Psoas muscle (tissue), 8 donors: ENCODE results near the gene HSD17B11. TPM values are rescaled to one million over a fixed set of nuclear protein-coding genes. Genes with fewer than 3 reads are reported as not detected.
"Not testable (repeated sequence)": the region's sequence is repeated elsewhere in the genome, so short reads cannot be mapped to it uniquely, and the experiment has no call there.

Experiments
- ATAC-seq, 4 donors: fragments of 200-7000 bp; cut with Tn5 transposase; one replicate each; pipeline ENCODE4 v1.9.1; 2020; ENCODE audit warnings: moderate library complexity in 3 of 4, mild to moderate bottlenecking in 2 of 4
- DNase-seq, 2 donors: peaks; one replicate each; pipeline ENCODE4 v3.0.0-alpha.2; 2020
- H3K27ac ChIP-seq: fragments of 200-600 bp; one replicate; pipeline ENCODE4 v1.8.0; 2022
- H3K27me3 ChIP-seq, 3 donors: fragments of 200-600 bp in 1 of 3; one replicate each; pipeline versions ENCODE4 v1.6.1 to v1.8.0; 2013 to 2022; ENCODE audit warnings: low read length in 2 of 3, mild to moderate bottlenecking in 2 of 3, moderate library complexity in 1 of 3; ENCODE audit not compliant: insufficient read depth in 3 of 3
- H3K36me3 ChIP-seq, 2 donors: fragments of 200-600 bp in 1 of 2; one replicate each; pipeline versions ENCODE4 v1.6.1 to v1.8.0; 2013 to 2022; ENCODE audit warnings: low read depth in 1 of 2, mild to moderate bottlenecking in 1 of 2, moderate library complexity in 1 of 2; ENCODE audit not compliant: insufficient read depth in 1 of 2
- H3K4me1 ChIP-seq: fragments of 200-600 bp; one replicate; pipeline ENCODE4 v1.8.0; 2022
- H3K4me3 ChIP-seq: fragments of 200-600 bp; one replicate; pipeline ENCODE4 v1.8.0; 2022; ENCODE audit warnings: mild to moderate bottlenecking
- H3K9me3 ChIP-seq: fragments of 200-600 bp; one replicate; pipeline ENCODE4 v1.8.0; 2022
- CTCF ChIP-seq: fragments of 200-600 bp; IDR thresholded peaks from one replicate; pipeline ENCODE4 v1.8.0; 2022; ENCODE audit warnings: antibody characterized with exemption
- WGBS, 3 donors: extraction: QIAGEN DNeasy Blood & Tissue Kit; methylation state at CpG; one replicate each; pipeline versions ENCODE4 v1.1.6 to v1.1.7; 2013; 5-methylcytosine and 5-hydroxymethylcytosine counted together
- intact Hi-C, 2 donors: fragments of 100-400 bp; cut with DNase I; formaldehyde crosslinking; loops; one replicate each; pipeline versions ENCODE4 v1.11.0 to v1.14.2; 2022
- polyA plus RNA-seq, 3 donors: library from polyadenylated mRNA; stranded (reverse); fragments of 200-250 nt; gene quantifications; one replicate each; pipeline ENCODE4 v1.2.3, GENCODE V29; 2013
- total RNA-seq, 4 donors: library from RNA; stranded (reverse); fragmentation: NEBNext Ultra II Directional in 2 of 4; extraction: Animal tissue kit (Norgen Biotek cat#: 25700) in 2 of 4; gene quantifications; one replicate each; pipeline versions ENCODE4 v1.2.1 to v1.2.4, GENCODE V29; 2021 to 2023
- donor health status: healthy with polysubstance abuse.
- donor health status: DM: no; HTN: no; CAD: no; lungs with moderate emphysema.
- donor health status: Bipolar disorder and iron deficiency.
- donor health status: healthy.
- donor health status: DM: yes; HTN: yes; CAD: no.
- donor health status: DM: no; HTN: no; CAD: no.
- donor health status: DM: no; HTN: no; CAD: no.
- donor health status: DM: yes; HTN: yes; CAD: no.

HSD17B11 gene
- total and polyA plus RNA-seq, 7 donors: 5.1 to 11.3 (median 9.6) TPM

GRCh38 chr4:87422104-87423052 is 31.4 kb upstream of the HSD17B11 start, which contains the start of gene NUDT9:
NUDT9 (plus strand) TSS chr4:87422573; CDS start chr4:87422906, 333 bp downstream.
- ATAC-seq: peak; percentile 96 to 97 (median 96)
- intact Hi-C loops: loop anchor here (1.0 to 5.0 kb wide), 2 partner anchors 31 to 45 kb away; partner anchors contain the start of gene HSD17B11 (in 1 of the 2)
- DNase-seq: peak; percentile 98
- Histone ChIP-seq H3K4me1 (peaks cover 5% of the 10 kb centered on the region), H3K27me3 (no peaks in the 10 kb centered on the region), H3K4me3 (peak within 1 kb of the TSS; percentile 86), H3K9me3 (no peaks in the 10 kb centered on the region), H3K27ac (peak within 1 kb of the TSS; percentile 94), H3K36me3 (no peaks in the 10 kb centered on the region)
- 0 to 1% (median 0%) methylated on average over 55 to 58 of the region's 58 CpGs for WGBS, 3 donors
- no peak for TF ChIP-seq CTCF

- 76 to 85% (median 83%) methylated on average over 4 of the region's 4 CpGs for WGBS, 3 donors
- intact Hi-C loops: loop anchor here in 1 of 2 donors (5.0 kb wide), 1 partner anchor 43 kb away; no protein-coding TSS in a partner anchor
- H3K9me3 ChIP-seq: no peaks in the 10 kb centered on the region
- no peaks in the 10 kb centered on the region for H3K27me3 ChIP-seq
- H3K4me3 ChIP-seq: no peak overlapping the region
- peaks cover 5% of the 10 kb centered on the region for H3K4me1 ChIP-seq
- no peak for TF ChIP-seq CTCF
- H3K36me3 ChIP-seq: no peaks in the 10 kb centered on the region
- ATAC-seq (no peak), DNase-seq (no peak)
- H3K27ac ChIP-seq: no peak overlapping the region
Measured at GRCh38 chr4:87420276-87420830, 29.4 kb upstream of the HSD17B11 start.

GRCh38 chr4:87419578-87420249 is 28.7 kb upstream of the HSD17B11 start:
- no peak overlapping the region for H3K27ac ChIP-seq
- DNase-seq (no peak), ATAC-seq (no peak)
- H3K4me1 ChIP-seq: peaks cover 5% of the 10 kb centered on the region
- no peak for TF ChIP-seq CTCF
- 24 to 39% (median 36%) methylated on average over 5 of the region's 5 CpGs for WGBS, 3 donors
- H3K27me3 ChIP-seq: no peaks in the 10 kb centered on the region
- intact Hi-C loops: loop anchor here in 1 of 2 donors (5.0 kb wide), 1 partner anchor 42 kb away; no protein-coding TSS in a partner anchor
- no peaks in the 10 kb centered on the region for H3K9me3 ChIP-seq
- no peak overlapping the region for H3K4me3 ChIP-seq
- no peaks in the 10 kb centered on the region for H3K36me3 ChIP-seq

GRCh38 chr4:87418410-87418809 is 27.4 kb upstream of the HSD17B11 start:
- WGBS, 3 donors: 91 to 96% (median 92%) methylated on average over 4 of the region's 4 CpGs
- H3K4me1 ChIP-seq, ATAC-seq, H3K27ac ChIP-seq, H3K9me3 ChIP-seq, H3K36me3 ChIP-seq, H3K27me3 ChIP-seq, H3K4me3 ChIP-seq, intact Hi-C loops, DNase-seq: not testable (repeated sequence)
